ENCODE results near the gene CHP1. TPM values are rescaled to one million over a fixed set of nuclear protein-coding genes. Genes with fewer than 3 reads are reported as not detected.
"Not testable (repeated sequence)": the region's sequence is repeated elsewhere in the genome, so short reads cannot be mapped to it uniquely, and the experiment has no call there.

CHP1 gene
- total RNA-seq, 1 experiment from 2014 or later = 139 TPM

GRCh38 chr15:41291065-41291631, 60.1 kb downstream of the CHP1 start:
- Mint-ChIP-seq H3K27ac (ENCODE audit: unreplicated experiment) (no peak overlapping the region), H3K4me3 (ENCODE audit: unreplicated experiment) (no peak overlapping the region), H3K27me3 (ENCODE audit: insufficient read depth, unreplicated experiment) (no peaks in the 10 kb centered on the region), H3K9me3 (ENCODE audit: unreplicated experiment) (no peaks in the 10 kb centered on the region), H3K4me1 (ENCODE audit: low read depth, unreplicated experiment) (no peaks in the 10 kb centered on the region), H3K36me3 (ENCODE audit: insufficient read depth, unreplicated experiment) (peaks cover 54% of the 10 kb centered on the region)
- no peaks in the 10 kb centered on the region for H3K27me3 ChIP-seq (replicated peaks; ENCODE audit: control insufficient read depth, insufficient read depth, low read length)
- H3K9me3 ChIP-seq = no peaks in the 10 kb centered on the region
- no peak for DNase-seq
- H3K36me3 ChIP-seq (ENCODE audit: control insufficient read depth, insufficient read depth, low read length) = no peaks in the 10 kb centered on the region
- TF ChIP-seq, protein P1, sequence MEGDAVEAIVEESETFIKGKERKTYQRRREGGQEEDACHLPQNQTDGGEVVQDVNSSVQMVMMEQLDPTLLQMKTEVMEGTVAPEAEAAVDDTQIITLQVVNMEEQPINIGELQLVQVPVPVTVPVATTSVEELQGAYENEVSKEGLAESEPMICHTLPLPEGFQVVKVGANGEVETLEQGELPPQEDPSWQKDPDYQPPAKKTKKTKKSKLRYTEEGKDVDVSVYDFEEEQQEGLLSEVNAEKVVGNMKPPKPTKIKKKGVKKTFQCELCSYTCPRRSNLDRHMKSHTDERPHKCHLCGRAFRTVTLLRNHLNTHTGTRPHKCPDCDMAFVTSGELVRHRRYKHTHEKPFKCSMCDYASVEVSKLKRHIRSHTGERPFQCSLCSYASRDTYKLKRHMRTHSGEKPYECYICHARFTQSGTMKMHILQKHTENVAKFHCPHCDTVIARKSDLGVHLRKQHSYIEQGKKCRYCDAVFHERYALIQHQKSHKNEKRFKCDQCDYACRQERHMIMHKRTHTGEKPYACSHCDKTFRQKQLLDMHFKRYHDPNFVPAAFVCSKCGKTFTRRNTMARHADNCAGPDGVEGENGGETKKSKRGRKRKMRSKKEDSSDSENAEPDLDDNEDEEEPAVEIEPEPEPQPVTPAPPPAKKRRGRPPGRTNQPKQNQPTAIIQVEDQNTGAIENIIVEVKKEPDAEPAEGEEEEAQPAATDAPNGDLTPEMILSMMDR (IDR thresholded peaks at IDR 0.05; ENCODE audit: insufficient read depth in 1 of 2, low read depth in 1 of 2, low read length in 1 of 2, severe bottlenecking in 1 of 2, unreplicated experiment in 1 of 2) = no peak
- ChIA-PET CTCF (no interaction called here), POLR2A (no interaction called here)
- no peak overlapping the region for H3K4me3 ChIP-seq (ENCODE audit: low read depth, low read length)
- no peaks in the 10 kb centered on the region for H3K4me1 ChIP-seq
- intact Hi-C loops (cut with micrococcal nuclease; ENCODE audit: unreplicated experiment) = no loop called here
- BruUV-seq (replicated peaks) = no TSS peak

GRCh38 chr15:41292521-41292920, 61.5 kb downstream of the CHP1 start:
- CTCF ChIA-PET = no interaction called here
- Histone ChIP-seq H3K9me3 (no peaks in the 10 kb centered on the region), H3K27me3 (replicated peaks; ENCODE audit: control insufficient read depth, insufficient read depth, low read length) (no peaks in the 10 kb centered on the region), H3K4me1 (no peaks in the 10 kb centered on the region), H3K4me3 (ENCODE audit: low read depth, low read length) (no peak overlapping the region), H3K36me3 (ENCODE audit: control insufficient read depth, insufficient read depth, low read length) (no peaks in the 10 kb centered on the region)
- H3K27me3 Mint-ChIP-seq (ENCODE audit: insufficient read depth, unreplicated experiment) = no peaks in the 10 kb centered on the region
- no peak overlapping the region for H3K27ac Mint-ChIP-seq (ENCODE audit: unreplicated experiment)
- DNase-seq = no peak
- no TSS peak for BruUV-seq (replicated peaks)
- no peaks in the 10 kb centered on the region for H3K4me1 Mint-ChIP-seq (ENCODE audit: low read depth, unreplicated experiment)
- TF ChIP-seq, protein P1 (IDR thresholded peaks at IDR 0.05; ENCODE audit: insufficient read depth in 1 of 2, low read depth in 1 of 2, low read length in 1 of 2, severe bottlenecking in 1 of 2, unreplicated experiment in 1 of 2) = no peak
- POLR2A ChIA-PET = no interaction called here
- intact Hi-C loops (cut with micrococcal nuclease; ENCODE audit: unreplicated experiment) = no loop called here
- H3K4me3 Mint-ChIP-seq (ENCODE audit: unreplicated experiment) = no peak overlapping the region
- peaks cover 40% of the 10 kb centered on the region for H3K36me3 Mint-ChIP-seq (ENCODE audit: insufficient read depth, unreplicated experiment)
- H3K9me3 Mint-ChIP-seq (ENCODE audit: unreplicated experiment) = no peaks in the 10 kb centered on the region

DNA sequence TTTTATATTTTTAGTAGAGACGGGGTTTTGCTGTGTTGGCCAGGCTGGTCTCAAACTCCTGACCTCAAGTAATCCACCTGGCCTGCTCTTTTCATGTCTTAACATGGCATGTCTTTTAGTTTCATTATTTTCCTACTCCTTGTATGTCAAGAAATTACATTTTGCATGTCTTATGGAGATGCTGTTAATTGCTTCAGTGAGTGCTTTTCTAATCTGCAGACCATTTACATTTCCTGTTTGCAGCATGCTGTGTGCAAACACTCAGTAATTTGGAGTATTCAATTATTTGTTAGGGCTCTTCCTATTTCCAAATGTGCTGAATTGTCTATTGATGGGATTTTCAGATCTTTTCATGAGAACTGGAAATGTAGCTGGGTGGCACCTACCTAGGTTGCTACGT, 70.1 kb downstream of the CHP1 start:
- BruUV-seq (replicated peaks); H3K36me3 ChIP-seq (ENCODE audit: control insufficient read depth, insufficient read depth, low read length); H3K4me3 ChIP-seq (ENCODE audit: low read depth, low read length); H3K27me3 Mint-ChIP-seq (ENCODE audit: insufficient read depth, unreplicated experiment); H3K9me3 ChIP-seq; H3K4me3 Mint-ChIP-seq (ENCODE audit: unreplicated experiment); H3K9me3 Mint-ChIP-seq (ENCODE audit: unreplicated experiment); H3K27me3 ChIP-seq (replicated peaks; ENCODE audit: control insufficient read depth, insufficient read depth, low read length); H3K4me1 ChIP-seq; H3K4me1 Mint-ChIP-seq (ENCODE audit: low read depth, unreplicated experiment); DNase-seq; intact Hi-C loops (cut with micrococcal nuclease; ENCODE audit: unreplicated experiment); CTCF ChIA-PET; H3K27ac Mint-ChIP-seq (ENCODE audit: unreplicated experiment): not testable (repeated sequence)
- POLR2A ChIA-PET = interaction anchor here (0.7 kb wide), 1 partner anchor 372 kb away, joined by 3 read pairs; no protein-coding TSS in a partner anchor
- H3K36me3 Mint-ChIP-seq (ENCODE audit: insufficient read depth, unreplicated experiment) = peaks cover 11% of the 10 kb centered on the region

DNA sequence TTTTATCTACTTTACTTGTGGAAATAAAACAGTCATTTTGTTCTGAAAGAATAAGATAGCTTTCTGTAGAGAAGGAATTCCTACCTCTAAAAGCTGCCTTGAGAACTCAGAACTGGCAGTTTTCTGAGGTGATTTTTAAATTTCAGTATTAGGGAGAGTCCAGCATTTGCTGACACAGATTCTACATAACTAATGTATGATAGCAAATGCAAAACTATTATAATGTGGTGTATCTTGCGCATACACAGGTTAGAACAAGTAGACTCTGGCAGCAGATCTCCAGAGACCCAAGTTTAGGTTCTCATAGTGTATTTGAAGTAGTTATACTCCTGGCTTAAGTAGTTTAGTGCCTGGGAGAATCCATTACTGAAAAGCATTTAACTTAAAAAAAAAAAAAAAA, 70.5 kb downstream of the CHP1 start:
- peaks cover 11% of the 10 kb centered on the region for H3K36me3 Mint-ChIP-seq (ENCODE audit: insufficient read depth, unreplicated experiment)
- H3K9me3 Mint-ChIP-seq (ENCODE audit: unreplicated experiment) = no peaks in the 10 kb centered on the region
- ChIA-PET POLR2A (interaction anchor here (0.7 kb wide), 1 partner anchor 372 kb away, joined by 3 read pairs; no protein-coding TSS in a partner anchor), CTCF (no interaction called here)
- H3K4me3 Mint-ChIP-seq (ENCODE audit: unreplicated experiment) = no peak overlapping the region
- no peaks in the 10 kb centered on the region for H3K9me3 ChIP-seq
- TF ChIP-seq, protein P1 (IDR thresholded peaks at IDR 0.05; ENCODE audit: insufficient read depth in 1 of 2, low read depth in 1 of 2, low read length in 1 of 2, severe bottlenecking in 1 of 2, unreplicated experiment in 1 of 2) = no peak
- DNase-seq = no peak
- H3K27me3 ChIP-seq (replicated peaks; ENCODE audit: control insufficient read depth, insufficient read depth, low read length) = no peaks in the 10 kb centered on the region
- intact Hi-C loops (cut with micrococcal nuclease; ENCODE audit: unreplicated experiment) = no loop called here
- H3K4me3 ChIP-seq (ENCODE audit: low read depth, low read length) = no peak overlapping the region
- no peak overlapping the region for H3K27ac Mint-ChIP-seq (ENCODE audit: unreplicated experiment)
- H3K27me3 Mint-ChIP-seq (ENCODE audit: insufficient read depth, unreplicated experiment) = no peaks in the 10 kb centered on the region
- no TSS peak for BruUV-seq (replicated peaks)
- H3K36me3 ChIP-seq (ENCODE audit: control insufficient read depth, insufficient read depth, low read length) = no peaks in the 10 kb centered on the region
- H3K4me1 Mint-ChIP-seq (ENCODE audit: low read depth, unreplicated experiment) = no peaks in the 10 kb centered on the region
- no peaks in the 10 kb centered on the region for H3K4me1 ChIP-seq

Measured in Caco-2 (cell line).